HT-29 (cell line): ENCODE measurements around the gene TEX50. TPM values are rescaled to one million over a fixed set of nuclear protein-coding genes. Genes with fewer than 3 reads are reported as not detected.
"Not testable (repeated sequence)": the region's sequence is repeated elsewhere in the genome, so short reads cannot be mapped to it uniquely, and the experiment has no call there.

Source experiments
- DNase-seq: peaks from one replicate; pipeline ENCODE4 v3.0.0-alpha.2; 2015; ENCODE audit warnings: low spot score
- total RNA-seq: library from RNA; depleted of rRNA; stranded (reverse); fragments of >200 nt; shearing (Covaris generic); gene quantifications from 2 replicates; pipeline ENCODE4 v1.2.3, GENCODE V29; 2014; rRNA removed

Gene TEX50
- total RNA-seq, 1 experiment from 2014 or later: not detected

- no peak for DNase-seq
Observed at GRCh38 chr1:173661763-173662162, 26.6 kb downstream of the TEX50 start.

GRCh38 chr1:173663159-173663558, 28.0 kb downstream of the TEX50 start:
- no peak for DNase-seq

DNA sequence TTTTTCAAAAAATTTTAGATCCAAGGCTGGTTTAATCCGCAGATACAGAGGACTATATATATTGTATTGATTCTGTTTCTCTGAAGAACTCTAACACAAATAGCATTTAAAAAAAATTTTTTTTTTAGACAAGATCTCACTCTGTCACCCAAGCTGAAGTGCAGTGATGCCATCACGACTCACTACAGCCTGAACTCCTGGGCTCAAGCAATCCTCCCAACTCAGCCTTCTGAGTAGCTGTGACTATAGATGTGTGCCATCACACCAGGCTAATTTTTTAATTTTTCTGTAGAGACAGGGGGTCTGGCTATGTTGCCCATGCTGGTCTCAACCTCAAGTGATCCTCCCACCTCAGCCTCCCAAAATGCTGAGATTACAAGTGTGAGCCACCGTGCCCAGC, 31.5 kb downstream of the TEX50 start:
- DNase-seq: no peak

GRCh38 chr1:173669491-173669941, 34.4 kb downstream of the TEX50 start, which contains the start of gene ANKRD45:
TSS of gene ANKRD45 (minus strand) at chr1:173669851. CDS start at chr1:173659418, 10,433 bp downstream.
- no peak for DNase-seq

DNA sequence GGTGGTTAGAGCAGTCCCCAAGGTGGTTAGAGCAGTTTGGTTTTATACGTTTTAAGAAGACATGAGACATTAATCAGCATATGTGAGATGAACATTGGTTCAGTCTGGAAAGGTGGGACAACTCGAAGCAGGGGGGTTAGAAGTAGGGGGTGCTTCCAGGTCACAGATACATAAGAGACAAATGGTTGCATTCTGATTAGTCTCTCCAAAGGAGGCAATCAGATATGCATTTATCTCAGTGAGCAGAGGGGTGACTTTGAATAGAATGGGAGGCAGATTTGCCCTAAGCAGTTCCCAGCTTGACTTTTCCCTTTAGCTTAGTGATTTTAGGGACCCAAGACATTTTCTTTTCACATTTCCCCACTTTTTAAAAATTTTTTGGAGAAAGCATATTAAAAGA, 39.4 kb downstream of the TEX50 start:
- DNase-seq: not testable (repeated sequence)

GRCh38 chr1:173680152-173680551, 45.0 kb downstream of the TEX50 start:
- not testable (repeated sequence) for DNase-seq

DNA sequence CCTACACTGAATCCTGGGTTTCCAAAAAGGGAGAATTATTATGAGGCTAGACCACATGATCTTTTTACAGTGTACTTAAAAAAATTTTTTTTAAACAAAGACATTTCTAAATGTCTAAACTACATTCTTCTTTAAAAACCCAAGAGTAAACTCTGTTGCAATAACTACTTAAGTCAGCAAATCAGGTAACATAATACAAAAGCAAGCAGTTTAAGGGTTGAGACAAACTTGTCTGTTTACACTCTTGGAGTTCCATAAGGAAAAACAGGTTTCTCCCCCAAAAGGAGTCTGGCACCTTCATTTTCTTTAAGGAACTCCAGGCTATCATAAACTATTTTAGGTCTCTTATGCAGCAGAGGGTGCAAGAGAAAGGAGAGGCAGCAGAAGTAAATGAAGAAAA, 47.0 kb downstream of the TEX50 start:
- peak; percentile 21 for DNase-seq

GRCh38 chr1:173683838-173684237, 48.7 kb downstream of the TEX50 start:
- DNase-seq: peak; percentile 76

DNA sequence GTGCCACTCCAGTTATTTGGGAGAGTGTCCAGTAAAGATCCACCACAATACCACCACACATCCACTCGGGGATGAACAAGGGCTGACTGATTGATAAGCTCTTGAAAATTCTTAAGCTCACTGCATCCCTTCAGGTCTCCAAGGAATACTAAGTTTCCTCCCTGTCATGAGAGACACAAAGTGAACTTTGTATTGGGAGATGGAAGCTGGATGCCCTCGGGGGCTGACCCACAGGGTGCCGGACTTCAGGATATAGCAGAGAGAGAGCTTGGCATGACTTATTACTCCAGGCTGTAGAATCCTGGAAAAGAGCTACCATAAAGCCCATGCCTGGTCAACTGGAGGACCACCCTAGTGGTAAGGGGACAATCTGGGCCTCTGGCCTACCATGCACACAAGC, 50.0 kb downstream of the TEX50 start:
- DNase-seq: not testable (repeated sequence)

Other genes starting within 250 kb of the TEX50 start
- gene PRDX6, start 158.0 kb upstream of the TEX50 start, total RNA-seq: 107 and 112 TPM in 2 replicates
- gene SLC9C2, start 32.3 kb upstream of the TEX50 start, total RNA-seq: not detected in 2 replicates
- gene ANKRD45, start 34.5 kb downstream of the TEX50 start, total RNA-seq: 0.47 and 0.58 TPM in 2 replicates
- 6.2 and 11.6 TPM in 2 replicates for gene KLHL20, start 79.6 kb downstream of the TEX50 start, total RNA-seq
- 11.1 and 14.5 TPM in 2 replicates for gene DARS2, start 189.3 kb downstream of the TEX50 start, total RNA-seq
- 9.9 and 13.0 TPM in 2 replicates for gene CENPL, start 189.5 kb downstream of the TEX50 start, total RNA-seq
- 283 TPM in 2 replicates for gene GAS5, start 232.7 kb downstream of the TEX50 start, total RNA-seq
- gene ZBTB37, start 233.0 kb downstream of the TEX50 start, total RNA-seq: 2.0 and 2.6 TPM in 2 replicates